GM23338 (cell line): Measurements from ENCODE around the gene PRPF19.
"Not testable (repeated sequence)": the region's sequence is repeated elsewhere in the genome, so short reads cannot be mapped to it uniquely, and the experiment has no call there.

Experiments
- CREB1 ChIP-seq: fragments of 250-450 bp; sonication (Bioruptor Pico); IDR thresholded peaks from 2 replicates; pipeline ENCODE4 v1.5.0; 2020; ENCODE audit warnings: low read depth, mild to moderate bottlenecking, moderate library complexity
- EZH2 ChIP-seq: fragments of 200-600 bp; sonication (generic); IDR thresholded peaks from one replicate; pipeline ENCODE4 v1.8.0; 2017; ENCODE audit warnings: antibody characterized with exemption, mild to moderate bottlenecking, low read depth; ENCODE audit not compliant: unreplicated experiment
- EZH2phosphoT487 ChIP-seq: fragments of 200-600 bp; sonication (generic); IDR thresholded peaks from one replicate; pipeline ENCODE4 v1.8.1; 2018; ENCODE audit warnings: antibody characterized with exemption; ENCODE audit not compliant: unreplicated experiment
- POLR2AphosphoS5 ChIP-seq: IDR thresholded peaks from 2 replicates; pipeline ENCODE4 v1.6.1; 2016; ENCODE audit warnings: antibody characterized with exemption, low read depth
- STAT1 ChIP-seq: IDR thresholded peaks from one replicate; pipeline ENCODE4 v1.6.1; 2016; ENCODE audit warnings: antibody characterized with exemption; ENCODE audit not compliant: unreplicated experiment
- ZNF331 ChIP-seq: fragments of 250-450 bp; sonication (Bioruptor Pico); IDR thresholded peaks from 2 replicates; pipeline ENCODE4 v1.5.0; 2020; ENCODE audit warnings: low read depth, mild to moderate bottlenecking, moderate library complexity
- TF ChIP-seq, protein P1 (sequence below), 2 experiments: fragments of 200-600 bp in 1 of 2; sonication (generic) in 1 of 2; conservative IDR thresholded peaks; 2 replicates each; pipeline versions ENCODE4 v1.5.1 to v1.6.1; 2016 to 2017; ENCODE audit warnings: antibody characterized with exemption in 2 of 2, low read depth in 2 of 2, mild to moderate bottlenecking in 2 of 2, moderate library complexity in 1 of 2
- TF ChIP-seq, protein P2 (sequence below): IDR thresholded peaks from one replicate; pipeline ENCODE4 v1.6.1; 2018; ENCODE audit warnings: antibody characterized with exemption; ENCODE audit not compliant: unreplicated experiment
- TF ChIP-seq, protein P3 (sequence below): IDR thresholded peaks from 2 replicates; pipeline ENCODE4 v1.6.1; 2016; ENCODE audit warnings: antibody characterized with exemption

DNA sequence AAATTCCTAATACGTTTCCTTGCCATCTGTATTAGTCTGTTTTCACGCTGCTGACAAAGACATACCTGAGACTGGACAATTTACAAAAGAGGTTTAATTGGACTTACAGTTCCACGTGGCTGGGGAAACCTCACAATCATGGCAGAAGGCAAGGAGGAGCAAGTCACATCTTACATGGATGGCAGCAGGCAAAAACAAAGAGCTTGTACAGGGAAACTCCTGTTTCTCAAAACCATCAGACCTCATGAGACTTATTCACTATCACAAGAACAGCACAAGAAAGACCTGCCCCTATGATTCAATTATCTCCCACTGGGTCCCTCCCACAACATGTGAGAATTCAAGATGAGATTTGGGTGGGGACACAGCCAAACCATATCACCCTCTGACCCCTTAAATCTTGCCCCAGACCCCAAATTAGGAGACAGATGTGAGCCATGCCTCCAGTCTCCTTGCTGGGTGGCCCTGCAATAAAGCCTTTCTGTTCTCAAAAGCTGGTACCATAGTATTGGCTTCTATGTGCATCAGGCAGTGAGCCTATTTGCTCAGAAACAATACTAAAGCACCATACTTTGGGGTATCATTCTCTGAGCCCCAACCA, 3.4 kb upstream of the PRPF19 start:
- TF ChIP-seq, protein P1, sequence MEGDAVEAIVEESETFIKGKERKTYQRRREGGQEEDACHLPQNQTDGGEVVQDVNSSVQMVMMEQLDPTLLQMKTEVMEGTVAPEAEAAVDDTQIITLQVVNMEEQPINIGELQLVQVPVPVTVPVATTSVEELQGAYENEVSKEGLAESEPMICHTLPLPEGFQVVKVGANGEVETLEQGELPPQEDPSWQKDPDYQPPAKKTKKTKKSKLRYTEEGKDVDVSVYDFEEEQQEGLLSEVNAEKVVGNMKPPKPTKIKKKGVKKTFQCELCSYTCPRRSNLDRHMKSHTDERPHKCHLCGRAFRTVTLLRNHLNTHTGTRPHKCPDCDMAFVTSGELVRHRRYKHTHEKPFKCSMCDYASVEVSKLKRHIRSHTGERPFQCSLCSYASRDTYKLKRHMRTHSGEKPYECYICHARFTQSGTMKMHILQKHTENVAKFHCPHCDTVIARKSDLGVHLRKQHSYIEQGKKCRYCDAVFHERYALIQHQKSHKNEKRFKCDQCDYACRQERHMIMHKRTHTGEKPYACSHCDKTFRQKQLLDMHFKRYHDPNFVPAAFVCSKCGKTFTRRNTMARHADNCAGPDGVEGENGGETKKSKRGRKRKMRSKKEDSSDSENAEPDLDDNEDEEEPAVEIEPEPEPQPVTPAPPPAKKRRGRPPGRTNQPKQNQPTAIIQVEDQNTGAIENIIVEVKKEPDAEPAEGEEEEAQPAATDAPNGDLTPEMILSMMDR (conservative IDR thresholded peaks at IDR 0.05; ENCODE audit: low read depth in 2 of 2), result not testable (repeated sequence)
- TF ChIP-seq POLR2AphosphoS5; EZH2; ZNF331 (CRISPR knock-in tag); CREB1 (CRISPR knock-in tag); STAT1; EZH2phosphoT487: not testable (repeated sequence)
- TF ChIP-seq, protein P2, sequence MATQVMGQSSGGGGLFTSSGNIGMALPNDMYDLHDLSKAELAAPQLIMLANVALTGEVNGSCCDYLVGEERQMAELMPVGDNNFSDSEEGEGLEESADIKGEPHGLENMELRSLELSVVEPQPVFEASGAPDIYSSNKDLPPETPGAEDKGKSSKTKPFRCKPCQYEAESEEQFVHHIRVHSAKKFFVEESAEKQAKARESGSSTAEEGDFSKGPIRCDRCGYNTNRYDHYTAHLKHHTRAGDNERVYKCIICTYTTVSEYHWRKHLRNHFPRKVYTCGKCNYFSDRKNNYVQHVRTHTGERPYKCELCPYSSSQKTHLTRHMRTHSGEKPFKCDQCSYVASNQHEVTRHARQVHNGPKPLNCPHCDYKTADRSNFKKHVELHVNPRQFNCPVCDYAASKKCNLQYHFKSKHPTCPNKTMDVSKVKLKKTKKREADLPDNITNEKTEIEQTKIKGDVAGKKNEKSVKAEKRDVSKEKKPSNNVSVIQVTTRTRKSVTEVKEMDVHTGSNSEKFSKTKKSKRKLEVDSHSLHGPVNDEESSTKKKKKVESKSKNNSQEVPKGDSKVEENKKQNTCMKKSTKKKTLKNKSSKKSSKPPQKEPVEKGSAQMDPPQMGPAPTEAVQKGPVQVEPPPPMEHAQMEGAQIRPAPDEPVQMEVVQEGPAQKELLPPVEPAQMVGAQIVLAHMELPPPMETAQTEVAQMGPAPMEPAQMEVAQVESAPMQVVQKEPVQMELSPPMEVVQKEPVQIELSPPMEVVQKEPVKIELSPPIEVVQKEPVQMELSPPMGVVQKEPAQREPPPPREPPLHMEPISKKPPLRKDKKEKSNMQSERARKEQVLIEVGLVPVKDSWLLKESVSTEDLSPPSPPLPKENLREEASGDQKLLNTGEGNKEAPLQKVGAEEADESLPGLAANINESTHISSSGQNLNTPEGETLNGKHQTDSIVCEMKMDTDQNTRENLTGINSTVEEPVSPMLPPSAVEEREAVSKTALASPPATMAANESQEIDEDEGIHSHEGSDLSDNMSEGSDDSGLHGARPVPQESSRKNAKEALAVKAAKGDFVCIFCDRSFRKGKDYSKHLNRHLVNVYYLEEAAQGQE, result not testable (repeated sequence)
- TF ChIP-seq, protein P3, sequence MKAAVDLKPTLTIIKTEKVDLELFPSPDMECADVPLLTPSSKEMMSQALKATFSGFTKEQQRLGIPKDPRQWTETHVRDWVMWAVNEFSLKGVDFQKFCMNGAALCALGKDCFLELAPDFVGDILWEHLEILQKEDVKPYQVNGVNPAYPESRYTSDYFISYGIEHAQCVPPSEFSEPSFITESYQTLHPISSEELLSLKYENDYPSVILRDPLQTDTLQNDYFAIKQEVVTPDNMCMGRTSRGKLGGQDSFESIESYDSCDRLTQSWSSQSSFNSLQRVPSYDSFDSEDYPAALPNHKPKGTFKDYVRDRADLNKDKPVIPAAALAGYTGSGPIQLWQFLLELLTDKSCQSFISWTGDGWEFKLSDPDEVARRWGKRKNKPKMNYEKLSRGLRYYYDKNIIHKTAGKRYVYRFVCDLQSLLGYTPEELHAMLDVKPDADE, result not testable (repeated sequence)
